22Rv1 (cell line): ENCODE data around the gene DERL3.

ENCODE experiments used
- CTCF ChIP-seq: fragments of 450-650 bp; IDR thresholded peaks from 2 replicates; pipeline ENCODE4 v1.5.1; 2017; ENCODE audit warnings: mild to moderate bottlenecking
- ZFX ChIP-seq: fragments of 450-650 bp; IDR thresholded peaks from 2 replicates; pipeline ENCODE4 v1.6.1; 2017; ENCODE audit warnings: antibody characterized with exemption, borderline replicate concordance

GRCh38 chr22:23827351-23827995 is 11.3 kb downstream of the DERL3 start:
- TF ChIP-seq CTCF (no peak), ZFX (no peak)
